ENCODE measurements around the gene DENND5A.

DNA sequence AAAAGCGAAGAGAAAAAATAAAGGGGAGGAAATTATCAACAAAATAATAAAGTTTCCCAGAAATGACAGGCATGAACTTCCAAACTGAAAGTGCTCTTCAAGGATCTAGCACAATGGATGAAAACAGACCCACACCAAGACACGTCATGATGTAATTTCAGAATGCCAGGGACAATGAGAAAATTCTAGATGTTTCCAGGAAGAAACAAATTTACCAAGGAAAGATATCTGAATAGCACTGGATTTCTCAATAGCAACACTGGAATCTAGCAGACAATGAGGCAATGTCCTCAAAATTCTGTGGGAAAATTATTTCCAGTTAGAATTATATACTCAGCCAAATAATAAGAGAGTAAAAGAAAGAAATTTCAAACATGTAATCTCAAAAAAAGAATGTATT, 46.0 kb downstream of the DENND5A start:
- TF ChIP-seq CTCF (conservative IDR thresholded peaks at IDR 0.05; ENCODE audit: low read length): no peak
- TF ChIP-seq EZH2phosphoT487 (IDR thresholded peaks at IDR 0.05; ENCODE audit: borderline replicate concordance, low read depth, low read length): no peak
